NCI-H1930 (cell line): ENCODE measurements around the gene MMP25.
A peak's percentile ranks its signal among the peaks of the same experiment; 100 is the strongest.

Experiments
- DNase-seq, 2 experiments: peaks; one replicate each; lab custom pipeline; 2025; lab: John Stamatoyannopoulos, UW

Gene MMP25

GRCh38 chr16:3045758-3046640 lies at the start of gene MMP25:
Gene MMP25, plus strand, starts transcription at chr16:3046561. Its CDS starts 357 bp downstream, at chr16:3046918.
- no peak for DNase-seq

- no peak for DNase-seq
These were observed 46.4 kb upstream of the MMP25 start for GRCh38 chr16:2999929-3000328.

GRCh38 chr16:3000540-3000939 lies 45.8 kb upstream of the MMP25 start:
- no peak for DNase-seq

GRCh38 chr16:3001316-3001715 lies 45.0 kb upstream of the MMP25 start:
- no peak for DNase-seq

- peak; percentile 99 for DNase-seq
These were observed 42.6 kb upstream of the MMP25 start for GRCh38 chr16:3003582-3004270.

- no peak for DNase-seq
These were observed 42.0 kb upstream of the MMP25 start for GRCh38 chr16:3004319-3004718.

GRCh38 chr16:3004781-3005284 lies 41.5 kb upstream of the MMP25 start:
- no peak for DNase-seq

- DNase-seq: no peak
These were observed 39.1 kb upstream of the MMP25 start for GRCh38 chr16:3007059-3007956.

- no peak for DNase-seq
These were observed 38.2 kb upstream of the MMP25 start for GRCh38 chr16:3007957-3008689.

GRCh38 chr16:3008690-3009037 lies 37.7 kb upstream of the MMP25 start:
- no peak for DNase-seq

GRCh38 chr16:3009568-3010390 lies 36.6 kb upstream of the MMP25 start:
- no peak for DNase-seq

GRCh38 chr16:3010510-3010909 lies 35.9 kb upstream of the MMP25 start:
- DNase-seq: no peak

GRCh38 chr16:3012246-3012645 lies 34.1 kb upstream of the MMP25 start:
- DNase-seq: no peak

GRCh38 chr16:3012828-3013420 lies 33.4 kb upstream of the MMP25 start, which contains the start of gene CLDN9:
Gene CLDN9, plus strand, starts transcription at chr16:3012923. Its CDS starts 440 bp downstream, at chr16:3013363.
- no peak for DNase-seq

- no peak for DNase-seq
These were observed 32.8 kb upstream of the MMP25 start for GRCh38 chr16:3013491-3013951.

- DNase-seq: no peak
These were observed 32.2 kb upstream of the MMP25 start for GRCh38 chr16:3013998-3014690.

- no peak for DNase-seq
These were observed 31.4 kb upstream of the MMP25 start for GRCh38 chr16:3014971-3015370.

GRCh38 chr16:3015865-3016521 lies 30.4 kb upstream of the MMP25 start:
- DNase-seq: no peak

- DNase-seq: no peak
These were observed 29.0 kb upstream of the MMP25 start for GRCh38 chr16:3017344-3017743.
